ENCODE results near the gene SATB2.

GRCh38 chr2:199477277-199477834 is 19.6 kb upstream of the SATB2 start:
- TF ChIP-seq ARNTL (CRISPR knock-in tag; IDR thresholded peaks at IDR 0.05; ENCODE audit: borderline replicate concordance, low read depth) (no peak), BACH2 (CRISPR knock-in tag; IDR thresholded peaks at IDR 0.05; ENCODE audit: borderline replicate concordance) (no peak)

Data from SK-N-SH treated with all-trans-retinoic acid at 6 μM for 48 hours (cell line).